ENCODE results near the gene MSRB3.
A peak's percentile ranks its signal among the peaks of the same experiment; 100 is the strongest.
"Not testable (repeated sequence)": the region's sequence is repeated elsewhere in the genome, so short reads cannot be mapped to it uniquely, and the experiment has no call there.

MSRB3 gene

GRCh38 chr12:65266408-65266807, 12.1 kb upstream of the MSRB3 start:
- H3K27ac ChIP-seq (ENCODE audit: low read depth, low read length) = no peak overlapping the region
- H3K9ac ChIP-seq (ENCODE audit: low read depth, low read length) = no peak overlapping the region
- no peaks in the 10 kb centered on the region for H3K4me1 ChIP-seq (ENCODE audit: control insufficient read depth, insufficient read depth, low read length)
- H3K27me3 ChIP-seq (ENCODE audit: control insufficient read depth, insufficient read depth, low read length) = no peaks in the 10 kb centered on the region
- H3K4me3 ChIP-seq (ENCODE audit: low read depth, low read length) = no peak overlapping the region
- H3K36me3 ChIP-seq (ENCODE audit: control insufficient read depth, insufficient read depth, low read length) = no peaks in the 10 kb centered on the region
- H3K9me3 ChIP-seq (ENCODE audit: control insufficient read depth, insufficient read depth, low read length) = no peaks in the 10 kb centered on the region

GRCh38 chr12:65269603-65270002, 8.9 kb upstream of the MSRB3 start:
- H3K27ac ChIP-seq (ENCODE audit: low read depth, low read length) = no peak overlapping the region
- no peak overlapping the region for H3K9ac ChIP-seq (ENCODE audit: low read depth, low read length)
- H3K27me3 ChIP-seq (ENCODE audit: control insufficient read depth, insufficient read depth, low read length) = no peaks in the 10 kb centered on the region
- no peaks in the 10 kb centered on the region for H3K9me3 ChIP-seq (ENCODE audit: control insufficient read depth, insufficient read depth, low read length)
- no peaks in the 10 kb centered on the region for H3K4me1 ChIP-seq (ENCODE audit: control insufficient read depth, insufficient read depth, low read length)
- no peak overlapping the region for H3K4me3 ChIP-seq (ENCODE audit: low read depth, low read length)
- H3K36me3 ChIP-seq (ENCODE audit: control insufficient read depth, insufficient read depth, low read length) = no peaks in the 10 kb centered on the region

- H3K27ac ChIP-seq (ENCODE audit: low read depth, low read length) = no peak overlapping the region
- no peak overlapping the region for H3K9ac ChIP-seq (ENCODE audit: low read depth, low read length)
- H3K27me3 ChIP-seq (ENCODE audit: control insufficient read depth, insufficient read depth, low read length) = peaks cover 22% of the 10 kb centered on the region
- H3K4me3 ChIP-seq (ENCODE audit: low read depth, low read length) = no peak overlapping the region
- no peaks in the 10 kb centered on the region for H3K9me3 ChIP-seq (ENCODE audit: control insufficient read depth, insufficient read depth, low read length)
- H3K4me1 ChIP-seq (ENCODE audit: control insufficient read depth, insufficient read depth, low read length) = peaks cover 11% of the 10 kb centered on the region
- no peaks in the 10 kb centered on the region for H3K36me3 ChIP-seq (ENCODE audit: control insufficient read depth, insufficient read depth, low read length)
These were observed 3.7 kb upstream of the MSRB3 start for GRCh38 chr12:65274602-65275272.

GRCh38 chr12:65275627-65276026, 2.9 kb upstream of the MSRB3 start:
- no peak overlapping the region for H3K9ac ChIP-seq (ENCODE audit: low read depth, low read length)
- H3K27me3 ChIP-seq (ENCODE audit: control insufficient read depth, insufficient read depth, low read length) = peaks cover 30% of the 10 kb centered on the region
- peaks cover 12% of the 10 kb centered on the region for H3K4me1 ChIP-seq (ENCODE audit: control insufficient read depth, insufficient read depth, low read length)
- H3K9me3 ChIP-seq (ENCODE audit: control insufficient read depth, insufficient read depth, low read length) = no peaks in the 10 kb centered on the region
- no peaks in the 10 kb centered on the region for H3K36me3 ChIP-seq (ENCODE audit: control insufficient read depth, insufficient read depth, low read length)
- H3K4me3 ChIP-seq (ENCODE audit: low read depth, low read length) = no peak overlapping the region
- H3K27ac ChIP-seq (ENCODE audit: low read depth, low read length) = no peak overlapping the region

- Histone ChIP-seq H3K9ac (ENCODE audit: low read depth, low read length) (no peak overlapping the region), H3K9me3 (ENCODE audit: control insufficient read depth, insufficient read depth, low read length) (no peaks in the 10 kb centered on the region), H3K27me3 (ENCODE audit: control insufficient read depth, insufficient read depth, low read length) (peaks cover 30% of the 10 kb centered on the region), H3K27ac (ENCODE audit: low read depth, low read length) (no peak overlapping the region), H3K36me3 (ENCODE audit: control insufficient read depth, insufficient read depth, low read length) (no peaks in the 10 kb centered on the region), H3K4me1 (ENCODE audit: control insufficient read depth, insufficient read depth, low read length) (peaks cover 12% of the 10 kb centered on the region), H3K4me3 (ENCODE audit: low read depth, low read length) (no peak overlapping the region)
These were observed 1.5 kb upstream of the MSRB3 start for GRCh38 chr12:65276916-65277530.

- Histone ChIP-seq H3K27me3 (ENCODE audit: control insufficient read depth, insufficient read depth, low read length) (peaks cover 30% of the 10 kb centered on the region), H3K9ac (ENCODE audit: low read depth, low read length) (no peak overlapping the region), H3K9me3 (ENCODE audit: control insufficient read depth, insufficient read depth, low read length) (no peaks in the 10 kb centered on the region), H3K36me3 (ENCODE audit: control insufficient read depth, insufficient read depth, low read length) (no peaks in the 10 kb centered on the region), H3K4me1 (ENCODE audit: control insufficient read depth, insufficient read depth, low read length) (peaks cover 12% of the 10 kb centered on the region), H3K27ac (ENCODE audit: low read depth, low read length) (no peak overlapping the region), H3K4me3 (ENCODE audit: low read depth, low read length) (peak overlapping the region; percentile 72)
These were observed 398 bp upstream of the MSRB3 start for GRCh38 chr12:65277994-65278575.

- Histone ChIP-seq H3K27ac (ENCODE audit: low read depth, low read length) (no peak overlapping the region), H3K4me3 (ENCODE audit: low read depth, low read length) (peak overlapping the region; percentile 72), H3K4me1 (ENCODE audit: control insufficient read depth, insufficient read depth, low read length) (peaks cover 12% of the 10 kb centered on the region), H3K36me3 (ENCODE audit: control insufficient read depth, insufficient read depth, low read length) (no peaks in the 10 kb centered on the region), H3K9me3 (ENCODE audit: control insufficient read depth, insufficient read depth, low read length) (no peaks in the 10 kb centered on the region), H3K27me3 (ENCODE audit: control insufficient read depth, insufficient read depth, low read length) (peaks cover 30% of the 10 kb centered on the region), H3K9ac (ENCODE audit: low read depth, low read length) (no peak overlapping the region)
These were observed 1.1 kb downstream of the MSRB3 start for GRCh38 chr12:65279369-65280112.

GRCh38 chr12:65280306-65280705, 1.8 kb downstream of the MSRB3 start:
- Histone ChIP-seq H3K27me3 (ENCODE audit: control insufficient read depth, insufficient read depth, low read length) (peaks cover 30% of the 10 kb centered on the region), H3K4me1 (ENCODE audit: control insufficient read depth, insufficient read depth, low read length) (peaks cover 12% of the 10 kb centered on the region), H3K27ac (ENCODE audit: low read depth, low read length) (no peak overlapping the region), H3K36me3 (ENCODE audit: control insufficient read depth, insufficient read depth, low read length) (no peaks in the 10 kb centered on the region), H3K4me3 (ENCODE audit: low read depth, low read length) (no peak overlapping the region), H3K9ac (ENCODE audit: low read depth, low read length) (no peak overlapping the region), H3K9me3 (ENCODE audit: control insufficient read depth, insufficient read depth, low read length) (no peaks in the 10 kb centered on the region)

- no peaks in the 10 kb centered on the region for H3K9me3 ChIP-seq (ENCODE audit: control insufficient read depth, insufficient read depth, low read length)
- H3K9ac ChIP-seq (ENCODE audit: low read depth, low read length) = no peak overlapping the region
- peaks cover 6% of the 10 kb centered on the region; the same call in 1 of the 2 replicates for H3K4me1 ChIP-seq (ENCODE audit: control insufficient read depth, insufficient read depth, low read length)
- H3K27me3 ChIP-seq (ENCODE audit: control insufficient read depth, insufficient read depth, low read length) = peaks cover 16% of the 10 kb centered on the region
- H3K4me3 ChIP-seq (ENCODE audit: low read depth, low read length) = no peak overlapping the region
- no peaks in the 10 kb centered on the region for H3K36me3 ChIP-seq (ENCODE audit: control insufficient read depth, insufficient read depth, low read length)
- no peak overlapping the region for H3K27ac ChIP-seq (ENCODE audit: low read depth, low read length)
These were observed 4.4 kb downstream of the MSRB3 start for GRCh38 chr12:65282840-65283239.

- not testable (repeated sequence) for H3K4me1 ChIP-seq (ENCODE audit: control insufficient read depth, insufficient read depth, low read length); H3K27ac ChIP-seq (ENCODE audit: low read depth, low read length); H3K36me3 ChIP-seq (ENCODE audit: control insufficient read depth, insufficient read depth, low read length); H3K9ac ChIP-seq (ENCODE audit: low read depth, low read length); H3K4me3 ChIP-seq (ENCODE audit: low read depth, low read length); H3K9me3 ChIP-seq (ENCODE audit: control insufficient read depth, insufficient read depth, low read length); H3K27me3 ChIP-seq (ENCODE audit: control insufficient read depth, insufficient read depth, low read length)
These were observed 7.0 kb downstream of the MSRB3 start for GRCh38 chr12:65285532-65285931.

- H3K4me1 ChIP-seq (ENCODE audit: control insufficient read depth, insufficient read depth, low read length) = no peaks in the 10 kb centered on the region
- no peaks in the 10 kb centered on the region for H3K9me3 ChIP-seq (ENCODE audit: control insufficient read depth, insufficient read depth, low read length)
- no peaks in the 10 kb centered on the region for H3K36me3 ChIP-seq (ENCODE audit: control insufficient read depth, insufficient read depth, low read length)
- no peaks in the 10 kb centered on the region for H3K27me3 ChIP-seq (ENCODE audit: control insufficient read depth, insufficient read depth, low read length)
- no peak overlapping the region for H3K4me3 ChIP-seq (ENCODE audit: low read depth, low read length)
- H3K27ac ChIP-seq (ENCODE audit: low read depth, low read length) = no peak overlapping the region
- no peak overlapping the region for H3K9ac ChIP-seq (ENCODE audit: low read depth, low read length)
These were observed 8.9 kb downstream of the MSRB3 start for GRCh38 chr12:65287426-65287825.

All from HUES48 (cell line).